Activated B cell treated with CpG ODN at 0.5 μM for 24 hours (primary cell): ENCODE data around the gene SUPV3L1. TPM values are rescaled to one million over a fixed set of nuclear protein-coding genes. Genes with fewer than 3 reads are reported as not detected.

Experiments used
- ATAC-seq: fragments of 200-7000 bp; cut with Tn5 transposase; one replicate; pipeline ENCODE4 v1.10.0; 2021; ENCODE audit warnings: low read depth, mild to moderate bottlenecking, moderate library complexity
- CTCF ChIA-PET: fragments of 350-600 bp; sonication (Branson Sonifier 250); formaldehyde crosslinking; loops from one replicate; lab custom pipeline; 2021; ENCODE audit warnings: antibody characterized with exemption; lab: Charles Lee
- POLR2A ChIA-PET: fragments of 350-600 bp; sonication (Branson Sonifier 250); formaldehyde crosslinking; loops from one replicate; lab custom pipeline; 2021; ENCODE audit warnings: antibody characterized with exemption; lab: Charles Lee
- DNase-seq: peaks from one replicate; pipeline ENCODE4 v3.0.0; 2022
- H3K27ac Mint-ChIP-seq: one replicate; pipeline ENCODE4 v1.8.0; 2020; ENCODE audit warnings: mixed read lengths
- H3K27me3 Mint-ChIP-seq: one replicate; pipeline ENCODE4 v1.8.0; 2021; ENCODE audit warnings: mixed read lengths
- H3K36me3 Mint-ChIP-seq: one replicate; pipeline ENCODE4 v1.8.0; 2021; ENCODE audit warnings: low read depth, mixed read lengths
- H3K4me1 Mint-ChIP-seq: one replicate; pipeline ENCODE4 v1.8.0; 2021; ENCODE audit warnings: mixed read lengths
- H3K4me3 Mint-ChIP-seq: one replicate; pipeline ENCODE4 v1.8.0; 2020; ENCODE audit warnings: mild to moderate bottlenecking, mixed read lengths
- H3K9me3 Mint-ChIP-seq: one replicate; pipeline ENCODE4 v1.8.0; 2020; ENCODE audit warnings: mixed read lengths
- intact Hi-C: fragments of 100-400 bp; cut with micrococcal nuclease; formaldehyde crosslinking; loops from one replicate; pipeline ENCODE4 v1.15.1; 2024
- total RNA-seq: library from RNA; stranded (reverse); gene quantifications from 2 replicates; pipeline ENCODE4 v1.2.3, GENCODE V29; 2022
- TF ChIP-seq, protein P1 (sequence below): fragments of 200-600 bp; IDR thresholded peaks from one replicate; pipeline ENCODE4 v1.8.0; 2022; ENCODE audit warnings: antibody characterized with exemption, mild to moderate bottlenecking

SUPV3L1 gene
- total RNA-seq, 1 donor from 2014 or later = 49.1 TPM

GRCh38 chr10:69242852-69243212 lies 62.8 kb downstream of the SUPV3L1 start:
- POLR2A ChIA-PET = no interaction called here
- H3K4me3 Mint-ChIP-seq = no peak overlapping the region
- H3K9me3 Mint-ChIP-seq = no peaks in the 10 kb centered on the region
- H3K27me3 Mint-ChIP-seq = no peaks in the 10 kb centered on the region
- intact Hi-C loops = no loop called here
- TF ChIP-seq, protein P1, sequence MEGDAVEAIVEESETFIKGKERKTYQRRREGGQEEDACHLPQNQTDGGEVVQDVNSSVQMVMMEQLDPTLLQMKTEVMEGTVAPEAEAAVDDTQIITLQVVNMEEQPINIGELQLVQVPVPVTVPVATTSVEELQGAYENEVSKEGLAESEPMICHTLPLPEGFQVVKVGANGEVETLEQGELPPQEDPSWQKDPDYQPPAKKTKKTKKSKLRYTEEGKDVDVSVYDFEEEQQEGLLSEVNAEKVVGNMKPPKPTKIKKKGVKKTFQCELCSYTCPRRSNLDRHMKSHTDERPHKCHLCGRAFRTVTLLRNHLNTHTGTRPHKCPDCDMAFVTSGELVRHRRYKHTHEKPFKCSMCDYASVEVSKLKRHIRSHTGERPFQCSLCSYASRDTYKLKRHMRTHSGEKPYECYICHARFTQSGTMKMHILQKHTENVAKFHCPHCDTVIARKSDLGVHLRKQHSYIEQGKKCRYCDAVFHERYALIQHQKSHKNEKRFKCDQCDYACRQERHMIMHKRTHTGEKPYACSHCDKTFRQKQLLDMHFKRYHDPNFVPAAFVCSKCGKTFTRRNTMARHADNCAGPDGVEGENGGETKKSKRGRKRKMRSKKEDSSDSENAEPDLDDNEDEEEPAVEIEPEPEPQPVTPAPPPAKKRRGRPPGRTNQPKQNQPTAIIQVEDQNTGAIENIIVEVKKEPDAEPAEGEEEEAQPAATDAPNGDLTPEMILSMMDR = no peak
- no peak overlapping the region for H3K27ac Mint-ChIP-seq
- no peak for ATAC-seq
- DNase-seq = no peak
- CTCF ChIA-PET = interaction anchor here (0.6 to 1.6 kb wide), 3 partner anchors 150 to 990 kb away, joined by 3 to 5 read pairs (median 3); partner anchors contain the start of gene PPA1
- H3K4me1 Mint-ChIP-seq = no peaks in the 10 kb centered on the region
- H3K36me3 Mint-ChIP-seq = no peaks in the 10 kb centered on the region

DNA sequence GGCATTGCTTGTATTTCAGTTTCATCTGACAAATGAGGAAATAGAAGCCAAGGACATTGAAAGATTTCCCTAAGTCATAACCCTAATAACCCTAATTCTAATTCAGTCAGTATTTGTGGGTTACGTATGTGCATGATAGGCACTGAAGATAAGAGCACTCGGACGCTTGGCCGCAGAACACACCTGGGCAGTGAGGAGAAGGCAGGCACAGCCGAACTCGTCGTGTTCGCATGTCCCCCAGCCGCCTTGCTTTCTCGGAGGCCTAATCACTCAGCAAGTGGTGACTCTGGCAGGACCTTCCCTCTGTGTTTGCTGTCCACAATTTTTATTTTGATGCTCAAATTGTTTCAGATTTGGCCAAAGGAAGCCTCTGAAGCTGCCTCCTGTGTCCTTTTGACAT lies 63.8 kb downstream of the SUPV3L1 start:
- intact Hi-C loops = no loop called here
- TF ChIP-seq, protein P1 = no peak
- Mint-ChIP-seq H3K9me3 (no peaks in the 10 kb centered on the region), H3K36me3 (no peaks in the 10 kb centered on the region), H3K4me3 (no peak overlapping the region), H3K27me3 (no peaks in the 10 kb centered on the region), H3K4me1 (no peaks in the 10 kb centered on the region), H3K27ac (no peak overlapping the region)
- ATAC-seq (no peak), DNase-seq (no peak)
- ChIA-PET POLR2A (no interaction called here), CTCF (interaction anchor here (1.6 kb wide), 1 partner anchor 149 kb away, joined by 5 read pairs; no protein-coding TSS in a partner anchor)

DNA sequence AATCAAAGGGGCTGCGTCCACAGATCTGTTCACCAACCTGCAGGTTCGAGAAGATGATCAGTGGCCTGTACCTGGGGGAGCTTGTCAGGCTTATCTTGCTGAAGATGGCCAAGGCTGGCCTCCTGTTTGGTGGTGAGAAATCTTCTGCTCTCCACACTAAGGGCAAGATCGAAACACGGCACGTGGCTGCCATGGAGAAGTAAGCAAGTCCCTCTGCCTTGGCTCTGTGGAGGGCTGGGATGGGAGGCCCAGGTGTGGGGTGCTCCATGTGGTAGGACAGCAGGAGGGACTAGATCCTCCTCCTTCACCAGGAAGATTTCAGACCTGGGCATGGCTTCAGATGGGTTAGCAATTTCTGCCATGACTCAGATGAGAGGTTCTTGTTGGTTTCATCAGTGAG lies 66.0 kb downstream of the SUPV3L1 start:
- ATAC-seq = no peak
- Mint-ChIP-seq H3K27me3 (no peaks in the 10 kb centered on the region), H3K4me3 (no peak overlapping the region), H3K4me1 (no peaks in the 10 kb centered on the region), H3K9me3 (no peaks in the 10 kb centered on the region), H3K27ac (no peak overlapping the region), H3K36me3 (no peaks in the 10 kb centered on the region)
- DNase-seq = no peak
- POLR2A ChIA-PET = no interaction called here
- CTCF ChIA-PET = no interaction called here
- intact Hi-C loops = no loop called here
- TF ChIP-seq, protein P1 = no peak

DNA sequence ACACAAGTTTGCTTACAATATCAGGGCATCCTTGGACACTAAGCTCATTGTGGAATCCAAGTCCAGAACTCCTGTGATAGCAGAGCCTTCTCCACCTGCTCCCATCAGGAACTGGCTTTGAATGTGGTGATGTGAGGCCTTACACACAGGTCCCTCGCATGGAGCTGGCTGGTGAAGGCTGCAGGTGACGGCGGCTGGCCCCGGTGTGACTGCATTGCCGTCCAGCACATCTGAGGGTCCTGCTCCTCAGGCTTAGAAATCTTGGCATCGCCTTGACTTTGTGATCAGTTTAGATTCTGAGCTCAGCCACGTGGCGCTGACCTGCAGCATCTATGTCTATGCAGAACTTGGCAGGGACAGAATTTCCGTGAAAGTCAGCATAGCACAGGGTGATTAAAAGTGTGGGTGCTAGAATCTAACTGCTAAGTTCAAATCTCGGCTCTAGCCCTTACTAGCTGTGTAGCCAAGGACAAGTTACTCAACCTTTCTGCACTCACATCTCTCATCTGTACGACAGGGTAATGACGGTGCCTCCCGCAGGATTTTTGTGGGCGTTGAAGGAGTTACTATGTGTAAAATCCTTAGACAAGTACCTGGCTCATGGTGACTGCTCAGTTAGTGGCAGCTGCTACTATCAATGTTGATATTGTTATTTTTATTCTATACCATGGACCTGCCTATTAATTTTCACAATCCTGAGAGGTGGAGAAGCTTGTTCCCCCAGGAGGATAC lies 66.7 kb downstream of the SUPV3L1 start:
- H3K9me3 Mint-ChIP-seq = no peaks in the 10 kb centered on the region
- DNase-seq (no peak), ATAC-seq (no peak)
- no peaks in the 10 kb centered on the region for H3K27me3 Mint-ChIP-seq
- POLR2A ChIA-PET = no interaction called here
- intact Hi-C loops = no loop called here
- CTCF ChIA-PET = no interaction called here
- no peaks in the 10 kb centered on the region for H3K36me3 Mint-ChIP-seq
- no peak overlapping the region for H3K27ac Mint-ChIP-seq
- no peaks in the 10 kb centered on the region for H3K4me1 Mint-ChIP-seq
- TF ChIP-seq, protein P1 = no peak
- H3K4me3 Mint-ChIP-seq = no peak overlapping the region

DNA sequence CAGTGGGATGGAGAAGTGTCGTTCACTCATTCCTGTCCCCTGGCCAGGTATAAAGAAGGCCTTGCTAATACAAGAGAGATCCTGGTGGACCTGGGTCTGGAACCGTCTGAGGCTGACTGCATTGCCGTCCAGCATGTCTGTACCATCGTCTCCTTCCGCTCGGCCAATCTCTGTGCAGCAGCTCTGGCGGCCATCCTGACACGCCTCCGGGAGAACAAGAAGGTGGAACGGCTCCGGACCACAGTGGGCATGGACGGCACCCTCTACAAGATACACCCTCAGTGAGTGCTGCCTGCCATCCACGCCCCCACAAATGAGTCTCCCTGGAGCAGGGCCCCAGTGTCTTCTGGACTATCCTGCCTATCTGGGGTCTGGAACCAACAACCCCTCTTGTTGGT lies 67.3 kb downstream of the SUPV3L1 start:
- CTCF ChIA-PET = no interaction called here
- TF ChIP-seq, protein P1 = no peak
- no peaks in the 10 kb centered on the region for H3K4me1 Mint-ChIP-seq
- H3K4me3 Mint-ChIP-seq = no peak overlapping the region
- POLR2A ChIA-PET = no interaction called here
- DNase-seq = no peak
- ATAC-seq = no peak
- H3K9me3 Mint-ChIP-seq = no peaks in the 10 kb centered on the region
- no peaks in the 10 kb centered on the region for H3K36me3 Mint-ChIP-seq
- H3K27me3 Mint-ChIP-seq = no peaks in the 10 kb centered on the region
- intact Hi-C loops = no loop called here
- H3K27ac Mint-ChIP-seq = no peak overlapping the region
